HAP-1 (cell line): ENCODE data around the gene KAZN.
A peak's percentile ranks its signal among the peaks of the same experiment; 100 is the strongest.

Source experiments
- DNase-seq, 2 experiments: peaks; one replicate each; pipeline ENCODE4 v3.0.0-alpha.2; 2016 to 2020; ENCODE audit warnings: low spot score in 2 of 2
- H3K27me3 ChIP-seq: fragments of 250-450 bp; sonication (Bioruptor Pico); 2 replicates; pipeline ENCODE4 v1.5.1; 2020; ENCODE audit warnings: low read depth, mild to moderate bottlenecking, moderate library complexity
- H3K36me3 ChIP-seq: fragments of 250-450 bp; sonication (Bioruptor Pico); replicated peaks from 2 replicates; pipeline ENCODE4 v1.5.1; 2020; ENCODE audit warnings: mild to moderate bottlenecking
- H3K4me1 ChIP-seq: fragments of 250-450 bp; sonication (Bioruptor Pico); 2 replicates; pipeline ENCODE4 v1.5.1; 2020; ENCODE audit warnings: mild to moderate bottlenecking
- H3K4me3 ChIP-seq: fragments of 250-450 bp; sonication (Bioruptor Pico); 2 replicates; pipeline ENCODE4 v1.5.1; 2020; ENCODE audit warnings: mild to moderate bottlenecking, moderate library complexity
- H3K9me3 ChIP-seq: fragments of 250-450 bp; sonication (Bioruptor Pico); 2 replicates; pipeline ENCODE4 v1.5.1; 2020; ENCODE audit warnings: mild to moderate bottlenecking, moderate library complexity
- in situ Hi-C: fragments of 300-500 bp; cut with MboI; formaldehyde crosslinking; loops from 3 replicates; pipeline ENCODE4 v1.14.3; 2020; ENCODE audit warnings: low sequenced_read_pairs, inconsistent platforms, mixed read lengths

KAZN gene

GRCh38 chr1:15023205-15023604, 424.7 kb downstream of the KAZN start:
- Histone ChIP-seq H3K4me3 (no peak overlapping the region), H3K36me3 (no peaks in the 10 kb centered on the region), H3K4me1 (no peaks in the 10 kb centered on the region), H3K27me3 (no peaks in the 10 kb centered on the region), H3K9me3 (no peaks in the 10 kb centered on the region)
- in situ Hi-C loops = no loop called here
- no peak for DNase-seq

GRCh38 chr1:15023976-15024375, 425.5 kb downstream of the KAZN start:
- H3K4me3 ChIP-seq = no peak overlapping the region
- no peak for DNase-seq
- in situ Hi-C loops = no loop called here
- H3K9me3 ChIP-seq = no peaks in the 10 kb centered on the region
- no peaks in the 10 kb centered on the region for H3K36me3 ChIP-seq
- H3K4me1 ChIP-seq = no peaks in the 10 kb centered on the region
- H3K27me3 ChIP-seq = no peaks in the 10 kb centered on the region

- H3K9me3 ChIP-seq = no peaks in the 10 kb centered on the region
- H3K27me3 ChIP-seq = no peaks in the 10 kb centered on the region
- no peaks in the 10 kb centered on the region for H3K4me1 ChIP-seq
- in situ Hi-C loops = loop anchor here (25.0 kb wide), 3 partner anchors 439 to 1064 kb away; partner anchors contain the start of gene KAZN
- no peaks in the 10 kb centered on the region for H3K36me3 ChIP-seq
- no peak overlapping the region for H3K4me3 ChIP-seq
- DNase-seq = no peak
Measured at GRCh38 chr1:15026117-15026489, 427.6 kb downstream of the KAZN start.

- Histone ChIP-seq H3K4me3 (no peak overlapping the region), H3K27me3 (no peaks in the 10 kb centered on the region), H3K36me3 (no peaks in the 10 kb centered on the region), H3K4me1 (no peaks in the 10 kb centered on the region), H3K9me3 (no peaks in the 10 kb centered on the region)
- in situ Hi-C loops = loop anchor here (25.0 kb wide), 3 partner anchors 440 to 1065 kb away; partner anchors contain the start of gene KAZN
- DNase-seq = peak; percentile 41 to 84
Measured at GRCh38 chr1:15027515-15027986, 429.1 kb downstream of the KAZN start.

GRCh38 chr1:15028102-15028501, 429.6 kb downstream of the KAZN start:
- Histone ChIP-seq H3K27me3 (no peaks in the 10 kb centered on the region), H3K4me3 (no peak overlapping the region), H3K36me3 (no peaks in the 10 kb centered on the region), H3K4me1 (peaks cover 3% of the 10 kb centered on the region), H3K9me3 (no peaks in the 10 kb centered on the region)
- in situ Hi-C loops = loop anchor here (25.0 kb wide), 3 partner anchors 441 to 1066 kb away; partner anchors contain the start of gene KAZN
- DNase-seq = no peak

GRCh38 chr1:15028616-15029015, 430.1 kb downstream of the KAZN start:
- DNase-seq = no peak
- H3K27me3 ChIP-seq = no peaks in the 10 kb centered on the region
- in situ Hi-C loops = loop anchor here (25.0 kb wide), 3 partner anchors 441 to 1066 kb away; partner anchors contain the start of gene KAZN
- peaks cover 9% of the 10 kb centered on the region for H3K4me1 ChIP-seq
- no peaks in the 10 kb centered on the region for H3K9me3 ChIP-seq
- H3K36me3 ChIP-seq = no peaks in the 10 kb centered on the region
- no peak overlapping the region for H3K4me3 ChIP-seq

GRCh38 chr1:15029036-15029435, 430.6 kb downstream of the KAZN start:
- Histone ChIP-seq H3K9me3 (no peaks in the 10 kb centered on the region), H3K4me3 (no peak overlapping the region), H3K27me3 (no peaks in the 10 kb centered on the region), H3K4me1 (peaks cover 11% of the 10 kb centered on the region), H3K36me3 (no peaks in the 10 kb centered on the region)
- DNase-seq = no peak
- in situ Hi-C loops = loop anchor here (25.0 kb wide), 3 partner anchors 442 to 1067 kb away; partner anchors contain the start of gene KAZN

GRCh38 chr1:15029786-15030185, 431.3 kb downstream of the KAZN start:
- H3K27me3 ChIP-seq = no peaks in the 10 kb centered on the region
- H3K4me3 ChIP-seq = no peak overlapping the region
- no peak for DNase-seq
- H3K36me3 ChIP-seq = no peaks in the 10 kb centered on the region
- H3K9me3 ChIP-seq = no peaks in the 10 kb centered on the region
- in situ Hi-C loops = loop anchor here (25.0 kb wide), 3 partner anchors 442 to 1067 kb away; partner anchors contain the start of gene KAZN
- H3K4me1 ChIP-seq = peaks cover 11% of the 10 kb centered on the region

GRCh38 chr1:15031251-15031933, 432.9 kb downstream of the KAZN start:
- no peaks in the 10 kb centered on the region for H3K27me3 ChIP-seq
- H3K4me1 ChIP-seq = peaks cover 11% of the 10 kb centered on the region
- H3K4me3 ChIP-seq = no peak overlapping the region
- no peaks in the 10 kb centered on the region for H3K36me3 ChIP-seq
- no peaks in the 10 kb centered on the region for H3K9me3 ChIP-seq
- in situ Hi-C loops = loop anchor here (25.0 kb wide), 3 partner anchors 444 to 1069 kb away; partner anchors contain the start of gene KAZN
- DNase-seq = no peak

GRCh38 chr1:15033264-15033663, 434.8 kb downstream of the KAZN start:
- peak; percentile 30 to 43 for DNase-seq
- Histone ChIP-seq H3K9me3 (no peaks in the 10 kb centered on the region), H3K36me3 (no peaks in the 10 kb centered on the region), H3K4me3 (no peak overlapping the region), H3K27me3 (no peaks in the 10 kb centered on the region), H3K4me1 (peaks cover 11% of the 10 kb centered on the region)
- in situ Hi-C loops = loop anchor here (25.0 kb wide), 3 partner anchors 446 to 1071 kb away; partner anchors contain the start of gene KAZN

GRCh38 chr1:15034656-15035055, 436.2 kb downstream of the KAZN start:
- in situ Hi-C loops = loop anchor here (25.0 kb wide), 3 partner anchors 447 to 1072 kb away; partner anchors contain the start of gene KAZN
- no peak for DNase-seq
- Histone ChIP-seq H3K9me3 (no peaks in the 10 kb centered on the region), H3K4me3 (no peak overlapping the region), H3K36me3 (no peaks in the 10 kb centered on the region), H3K27me3 (no peaks in the 10 kb centered on the region), H3K4me1 (peaks cover 11% of the 10 kb centered on the region)

GRCh38 chr1:15035236-15035635, 436.8 kb downstream of the KAZN start:
- in situ Hi-C loops = loop anchor here (25.0 kb wide), 3 partner anchors 448 to 1073 kb away; partner anchors contain the start of gene KAZN
- no peak for DNase-seq
- no peaks in the 10 kb centered on the region for H3K9me3 ChIP-seq
- no peaks in the 10 kb centered on the region for H3K27me3 ChIP-seq
- no peak overlapping the region for H3K4me3 ChIP-seq
- H3K36me3 ChIP-seq = no peaks in the 10 kb centered on the region
- peaks cover 11% of the 10 kb centered on the region for H3K4me1 ChIP-seq

GRCh38 chr1:15036101-15036500, 437.6 kb downstream of the KAZN start:
- no peaks in the 10 kb centered on the region for H3K27me3 ChIP-seq
- in situ Hi-C loops = loop anchor here (25.0 kb wide), 3 partner anchors 449 to 1074 kb away; partner anchors contain the start of gene KAZN
- H3K36me3 ChIP-seq = no peaks in the 10 kb centered on the region
- peaks cover 11% of the 10 kb centered on the region for H3K4me1 ChIP-seq
- no peaks in the 10 kb centered on the region for H3K9me3 ChIP-seq
- no peak for DNase-seq
- H3K4me3 ChIP-seq = no peak overlapping the region
